B cell (primary cell): ENCODE results near the gene APOA5. TPM values are rescaled to one million over a fixed set of nuclear protein-coding genes. Genes with fewer than 3 reads are reported as not detected.

Experiments used
- ATAC-seq: fragments of 200-7000 bp; cut with Tn5 transposase; one replicate; pipeline ENCODE4 v1.10.0; 2021; ENCODE audit warnings: low read depth, mild to moderate bottlenecking, moderate number of reproducible peaks, moderate library complexity
- CTCF ChIA-PET: fragments of 350-600 bp; sonication (Branson Sonifier 250); formaldehyde crosslinking; loops from one replicate; lab custom pipeline; 2021; ENCODE audit warnings: antibody characterized with exemption, inconsistent platforms; lab: Charles Lee
- POLR2A ChIA-PET: fragments of 350-600 bp; sonication (Branson Sonifier 250); formaldehyde crosslinking; loops from one replicate; lab custom pipeline; 2021; ENCODE audit warnings: antibody characterized with exemption; lab: Charles Lee
- DNase-seq: peaks from one replicate; pipeline ENCODE4 v3.0.0; 2013
- H2AFZ ChIP-seq: 2 replicates; pipeline ENCODE4 v1.6.1; 2012; ENCODE audit warnings: mild to moderate bottlenecking, low read depth, low read length; ENCODE audit not compliant: insufficient read depth, poor library complexity, severe bottlenecking
- H3K27ac ChIP-seq, 2 donors: 1 replicate in 1 of 2; 2 replicates in 1 of 2; pipeline ENCODE4 v1.5.1; 2012 to 2013; ENCODE audit warnings: low read length in 2 of 2, mild to moderate bottlenecking in 2 of 2, moderate library complexity in 1 of 2
- H3K27me3 ChIP-seq, 4 experiments: fragments of 200-600 bp in 1 of 4; sonication (generic) in 1 of 4; replicated peaks in 1 of 4; 1 replicate in 2 of 4; 2 replicates in 2 of 4; pipeline versions ENCODE4 v1.6.1 to v1.7.0; 2013 to 2016; ENCODE audit warnings: low read length in 3 of 4, mild to moderate bottlenecking in 2 of 4, mixed read lengths in 1 of 4, moderate library complexity in 1 of 4; ENCODE audit not compliant: insufficient read depth in 4 of 4, control insufficient read depth in 3 of 4; ENCODE audit errors: control extremely low read depth in 1 of 4
- H3K36me3 ChIP-seq, 2 experiments: replicated peaks in 1 of 2; 1 replicate in 1 of 2; 2 replicates in 1 of 2; pipeline versions ENCODE4 v1.6.1 to v1.7.1; 2013; ENCODE audit warnings: low read length in 1 of 2; ENCODE audit not compliant: insufficient read depth in 2 of 2, control insufficient read depth in 1 of 2; ENCODE audit errors: control extremely low read depth in 1 of 2, extremely low read depth in 1 of 2
- H3K4me1 ChIP-seq, 2 donors: fragments of 200-600 bp in 1 of 2; sonication (generic) in 1 of 2; 1 replicate in 1 of 2; 2 replicates in 1 of 2; pipeline versions ENCODE4 v1.5.1 to v1.6.1; 2013 to 2017; ENCODE audit warnings: low read length in 2 of 2; ENCODE audit not compliant: control insufficient read depth in 2 of 2, insufficient read depth in 2 of 2
- H3K4me2 ChIP-seq: replicated peaks from 2 replicates; pipeline ENCODE3; 2012; ENCODE audit warnings: mild to moderate bottlenecking, low read depth, low read length; ENCODE audit not compliant: poor library complexity, severe bottlenecking
- H3K4me3 ChIP-seq, 5 experiments: fragments of 200-600 bp in 1 of 5; sonication (generic) in 1 of 5; 1 replicate in 3 of 5; 2 replicates in 2 of 5; pipeline versions ENCODE4 v1.5.1 to v1.7.0; 2011 to 2016; ENCODE audit warnings: low read length in 4 of 5, mild to moderate bottlenecking in 4 of 5, low read depth in 2 of 5, control low read depth in 1 of 5, moderate library complexity in 1 of 5; ENCODE audit not compliant: insufficient read depth in 1 of 5; ENCODE audit errors: control extremely low read depth in 1 of 5, extremely low read depth in 1 of 5
- H3K79me2 ChIP-seq: fragments of 200-600 bp; sonication (generic); one replicate; pipeline ENCODE4 v1.6.0; 2016; ENCODE audit warnings: low read length; ENCODE audit not compliant: control insufficient read depth, insufficient read depth
- H3K9ac ChIP-seq: fragments of 200-600 bp; sonication (generic); 2 replicates; pipeline ENCODE4 v1.6.1; 2017; ENCODE audit warnings: mild to moderate bottlenecking, low read length, moderate library complexity
- H3K9me3 ChIP-seq, 3 donors: one replicate each; pipeline versions ENCODE4 v1.6.1 to v1.7.1; 2013; ENCODE audit warnings: low read length in 2 of 3; ENCODE audit not compliant: control insufficient read depth in 2 of 3, insufficient read depth in 1 of 3; ENCODE audit errors: control extremely low read depth in 1 of 3
- H4K20me1 ChIP-seq: 2 replicates; pipeline ENCODE4 v1.6.0; 2012; ENCODE audit warnings: mild to moderate bottlenecking, low read length; ENCODE audit not compliant: insufficient read depth, control insufficient read depth, poor library complexity, severe bottlenecking
- H3K27ac Mint-ChIP-seq: one replicate; pipeline ENCODE4 v1.8.0; 2021; ENCODE audit warnings: mixed read lengths
- H3K27me3 Mint-ChIP-seq: one replicate; pipeline ENCODE4 v1.8.0; 2021; ENCODE audit warnings: mixed read lengths
- H3K4me1 Mint-ChIP-seq: one replicate; pipeline ENCODE4 v1.8.0; 2021; ENCODE audit warnings: mixed read lengths
- H3K4me3 Mint-ChIP-seq: one replicate; pipeline ENCODE4 v1.8.0; 2021; ENCODE audit warnings: mixed read lengths
- H3K9me3 Mint-ChIP-seq: one replicate; pipeline ENCODE4 v1.8.0; 2022; ENCODE audit warnings: mixed read lengths; ENCODE audit not compliant: insufficient read depth
- EZH2 ChIP-seq: IDR thresholded peaks from 2 replicates; pipeline ENCODE4 v1.6.1; 2012; ENCODE audit warnings: borderline replicate concordance, low read depth, mild to moderate bottlenecking, moderate library complexity, low read length; ENCODE audit not compliant: insufficient read depth, poor library complexity, severe bottlenecking
- WGBS: methylation state at CpG from one replicate; pipeline ENCODE4 v1.1.5; 2013; ENCODE audit warnings: missing lambda C conversion rate; ENCODE audit not compliant: insufficient coverage; 5-methylcytosine and 5-hydroxymethylcytosine counted together
- intact Hi-C: fragments of 100-400 bp; cut with micrococcal nuclease; formaldehyde crosslinking; loops from one replicate; pipeline ENCODE4 v1.10.0; 2022
- polyA plus RNA-seq: library from polyadenylated mRNA; depleted of rRNA; stranded (reverse); fragments of >200 nt; gene quantifications from 2 replicates; pipeline ENCODE4 v1.2.3, GENCODE V29; 2012
- total RNA-seq, 2 donors: library from RNA; stranded (reverse); fragments of 120-200 nt in 1 of 2; gene quantifications; 1 replicate in 1 of 2; 2 replicates in 1 of 2; pipeline versions ENCODE4 v1.2.3 to v1.2.4, GENCODE V29; 2013 to 2022
- TF ChIP-seq, protein P1 (sequence below): fragments of 200-600 bp; IDR thresholded peaks from one replicate; pipeline ENCODE4 v1.8.0; 2022; ENCODE audit warnings: antibody characterized with exemption, mild to moderate bottlenecking

APOA5 gene
- total and polyA plus RNA-seq, 2 donors (not counting 1 experiment from before 2014, with no cell fraction given), result not detected

- TF ChIP-seq, protein P1, sequence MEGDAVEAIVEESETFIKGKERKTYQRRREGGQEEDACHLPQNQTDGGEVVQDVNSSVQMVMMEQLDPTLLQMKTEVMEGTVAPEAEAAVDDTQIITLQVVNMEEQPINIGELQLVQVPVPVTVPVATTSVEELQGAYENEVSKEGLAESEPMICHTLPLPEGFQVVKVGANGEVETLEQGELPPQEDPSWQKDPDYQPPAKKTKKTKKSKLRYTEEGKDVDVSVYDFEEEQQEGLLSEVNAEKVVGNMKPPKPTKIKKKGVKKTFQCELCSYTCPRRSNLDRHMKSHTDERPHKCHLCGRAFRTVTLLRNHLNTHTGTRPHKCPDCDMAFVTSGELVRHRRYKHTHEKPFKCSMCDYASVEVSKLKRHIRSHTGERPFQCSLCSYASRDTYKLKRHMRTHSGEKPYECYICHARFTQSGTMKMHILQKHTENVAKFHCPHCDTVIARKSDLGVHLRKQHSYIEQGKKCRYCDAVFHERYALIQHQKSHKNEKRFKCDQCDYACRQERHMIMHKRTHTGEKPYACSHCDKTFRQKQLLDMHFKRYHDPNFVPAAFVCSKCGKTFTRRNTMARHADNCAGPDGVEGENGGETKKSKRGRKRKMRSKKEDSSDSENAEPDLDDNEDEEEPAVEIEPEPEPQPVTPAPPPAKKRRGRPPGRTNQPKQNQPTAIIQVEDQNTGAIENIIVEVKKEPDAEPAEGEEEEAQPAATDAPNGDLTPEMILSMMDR, result no peak
- TF ChIP-seq EZH2, result no peak
- peaks cover 0 to 10% (median 0%) of the 10 kb centered on the region in 4 experiments for H3K27me3 ChIP-seq
- H3K27ac ChIP-seq, result no peak overlapping the region
- DNase-seq, result no peak
- no peak overlapping the region for H2AFZ ChIP-seq
- intact Hi-C loops, result loop anchor here (1.0 to 10.0 kb wide), 2 partner anchors 46 to 84 kb away; no protein-coding TSS in a partner anchor
- peaks cover 22 to 29% of the 10 kb centered on the region in 2 donors for H3K4me1 ChIP-seq
- peaks cover 0 to 14% of the 10 kb centered on the region in 2 experiments for H3K36me3 ChIP-seq
- no peak overlapping the region for H3K27ac Mint-ChIP-seq
- H3K79me2 ChIP-seq, result peaks cover 30% of the 10 kb centered on the region
- no peak overlapping the region for H3K4me2 ChIP-seq
- H3K4me3 Mint-ChIP-seq, result no peak overlapping the region
- H3K27me3 Mint-ChIP-seq, result peaks cover 7% of the 10 kb centered on the region
- ChIA-PET CTCF (interaction anchor here (0.6 to 7.1 kb wide), 18 partner anchors 9 to 441 kb away, joined by 3 to 80 read pairs (median 5); partner anchors contain the start of genes APOA1, PCSK7 and SIDT2), POLR2A (no interaction called here)
- peaks cover 34% of the 10 kb centered on the region for H3K4me1 Mint-ChIP-seq
- H3K4me3 ChIP-seq, result no peak overlapping the region
- no peaks in the 10 kb centered on the region for H3K9me3 Mint-ChIP-seq
- no peaks in the 10 kb centered on the region for H3K9me3 ChIP-seq
- H4K20me1 ChIP-seq, result no peaks in the 10 kb centered on the region
- no peak for ATAC-seq
- no peak overlapping the region for H3K9ac ChIP-seq
- 91% methylated on average over 53 of the region's 53 CpGs for WGBS
Observed at GRCh38 chr11:116790167-116791001, 1.3 kb downstream of the APOA5 start.

DNA sequence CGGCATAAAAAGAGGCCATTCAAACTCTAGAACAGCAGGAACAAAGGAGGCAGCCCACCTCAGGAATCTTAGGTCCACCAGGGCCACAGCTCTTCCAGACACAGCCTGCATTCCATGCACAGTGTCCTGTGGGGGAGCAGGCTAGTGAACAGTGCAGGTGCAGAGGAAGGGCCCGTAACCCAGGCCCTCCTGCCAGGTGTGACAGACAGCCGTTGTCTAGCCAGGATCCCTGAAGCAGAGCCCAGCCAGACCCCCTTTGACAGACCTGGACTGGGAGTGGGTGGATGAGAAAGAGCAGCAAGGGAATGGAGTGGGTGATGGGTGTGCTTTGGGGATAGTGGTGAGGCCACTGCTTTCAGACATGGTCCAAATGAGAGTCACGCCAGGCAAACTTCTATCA, 2.7 kb downstream of the APOA5 start:
- 89% methylated on average over 2 of the region's 4 CpGs for WGBS
- TF ChIP-seq, protein P1, result no peak
- no peak for TF ChIP-seq EZH2
- no peak overlapping the region for H3K9ac ChIP-seq
- peaks cover 34% of the 10 kb centered on the region for H3K79me2 ChIP-seq
- H3K4me2 ChIP-seq, result no peak overlapping the region
- no peak overlapping the region for H3K27ac ChIP-seq
- no peak for ATAC-seq
- H3K4me1 ChIP-seq, result peaks cover 22 to 29% of the 10 kb centered on the region in 2 donors
- Mint-ChIP-seq H3K27ac (peak overlapping the region; percentile 98), H3K27me3 (peaks cover 7% of the 10 kb centered on the region), H3K9me3 (no peaks in the 10 kb centered on the region), H3K4me3 (peak overlapping the region; percentile 98), H3K4me1 (peaks cover 37% of the 10 kb centered on the region)
- POLR2A ChIA-PET, result no interaction called here
- H2AFZ ChIP-seq, result peak overlapping the region; percentile 96
- peaks cover 0 to 10% (median 0%) of the 10 kb centered on the region in 4 experiments for H3K27me3 ChIP-seq
- H4K20me1 ChIP-seq, result no peaks in the 10 kb centered on the region
- peaks cover 4 to 28% of the 10 kb centered on the region in 2 experiments for H3K36me3 ChIP-seq
- CTCF ChIA-PET, result interaction anchor here (5.2 to 7.1 kb wide), 2 partner anchors 48 to 317 kb away, joined by 45 to 80 read pairs; partner anchors contain the start of gene APOA1
- intact Hi-C loops, result loop anchor here (1.0 to 5.0 kb wide), 4 partner anchors 16 to 538 kb away; partner anchors contain the start of genes CEP164, PCSK7, RNF214 and SIDT2
- H3K4me3 ChIP-seq, result no peak overlapping the region
- no peak for DNase-seq
- H3K9me3 ChIP-seq, result no peaks in the 10 kb centered on the region
